ENCODE data around the gene PGR. TPM values are rescaled to one million over a fixed set of nuclear protein-coding genes. Genes with fewer than 3 reads are reported as not detected.

The PGR gene
- total RNA-seq, 1 experiment from 2014 or later: not detected

GRCh38 chr11:101043940-101044339, 85.7 kb downstream of the PGR start:
- no peak overlapping the region for H3K4me3 ChIP-seq
- H3K9me3 ChIP-seq (ENCODE audit: insufficient read depth, low read depth): no peaks in the 10 kb centered on the region
- ChIA-PET POLR2A (ENCODE audit: unreplicated experiment) (no interaction called here), CTCF (no interaction called here)
- no peak for DNase-seq
- H3K36me3 ChIP-seq (ENCODE audit: low read depth): no peaks in the 10 kb centered on the region
- no peaks in the 10 kb centered on the region for H3K27me3 ChIP-seq (ENCODE audit: insufficient read depth, low read depth)
- TF ChIP-seq CTCF (conservative IDR thresholded peaks at IDR 0.05) (no peak), EZH2 (IDR thresholded peaks at IDR 0.05; ENCODE audit: low read depth) (no peak)
- intact Hi-C loops (cut with micrococcal nuclease; ENCODE audit: unreplicated experiment): no loop called here
- no peaks in the 10 kb centered on the region for H3K79me2 ChIP-seq (ENCODE audit: low read depth)
- no peak overlapping the region for H2AFZ ChIP-seq
- no peak overlapping the region for H3K27ac ChIP-seq
- BruUV-seq (replicated peaks): no TSS peak
- H3F3A ChIP-seq (ENCODE audit: insufficient read depth, low read depth): no peaks in the 10 kb centered on the region
- H3K9me2 ChIP-seq (ENCODE audit: insufficient read depth): no peaks in the 10 kb centered on the region
- no peaks in the 10 kb centered on the region for H4K20me1 ChIP-seq (ENCODE audit: insufficient read depth)
- no peaks in the 10 kb centered on the region for H3K4me1 ChIP-seq (replicated peaks; ENCODE audit: insufficient read depth)
- no peak overlapping the region for H3K4me2 ChIP-seq

DNA sequence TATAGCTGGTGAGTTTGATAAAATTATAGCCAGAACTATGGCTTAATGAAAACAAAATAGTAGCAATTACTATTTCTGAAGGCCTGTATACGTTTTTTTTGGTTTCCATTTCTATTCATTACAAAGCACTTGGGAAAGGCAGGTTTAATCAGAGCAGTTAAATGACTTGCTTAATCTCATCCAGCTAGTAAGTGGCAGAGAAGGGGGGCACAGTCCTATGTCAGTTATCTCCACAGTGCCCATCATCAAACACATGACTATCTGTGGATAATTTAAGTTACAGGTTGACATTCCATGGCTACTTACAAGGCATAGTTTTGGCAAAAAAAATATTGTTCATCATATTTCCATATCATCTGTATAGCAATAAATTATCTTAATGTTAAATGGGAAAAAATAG, 93.7 kb downstream of the PGR start:
- Histone ChIP-seq H3K27me3 (ENCODE audit: insufficient read depth, low read depth) (no peaks in the 10 kb centered on the region), H2AFZ (no peak overlapping the region), H3F3A (ENCODE audit: insufficient read depth, low read depth) (no peaks in the 10 kb centered on the region), H3K27ac (no peak overlapping the region), H4K20me1 (ENCODE audit: insufficient read depth) (no peaks in the 10 kb centered on the region), H3K4me3 (no peak overlapping the region), H3K79me2 (ENCODE audit: low read depth) (no peaks in the 10 kb centered on the region), H3K4me1 (replicated peaks; ENCODE audit: insufficient read depth) (no peaks in the 10 kb centered on the region), H3K4me2 (no peak overlapping the region), H3K9me2 (ENCODE audit: insufficient read depth) (no peaks in the 10 kb centered on the region), H3K36me3 (ENCODE audit: low read depth) (no peaks in the 10 kb centered on the region), H3K9me3 (ENCODE audit: insufficient read depth, low read depth) (no peaks in the 10 kb centered on the region)
- BruUV-seq (replicated peaks): no TSS peak
- TF ChIP-seq CTCF (conservative IDR thresholded peaks at IDR 0.05) (no peak), EZH2 (IDR thresholded peaks at IDR 0.05; ENCODE audit: low read depth) (no peak)
- intact Hi-C loops (cut with micrococcal nuclease; ENCODE audit: unreplicated experiment): no loop called here
- DNase-seq: no peak
- ChIA-PET CTCF (no interaction called here), POLR2A (ENCODE audit: unreplicated experiment) (no interaction called here)

DNA sequence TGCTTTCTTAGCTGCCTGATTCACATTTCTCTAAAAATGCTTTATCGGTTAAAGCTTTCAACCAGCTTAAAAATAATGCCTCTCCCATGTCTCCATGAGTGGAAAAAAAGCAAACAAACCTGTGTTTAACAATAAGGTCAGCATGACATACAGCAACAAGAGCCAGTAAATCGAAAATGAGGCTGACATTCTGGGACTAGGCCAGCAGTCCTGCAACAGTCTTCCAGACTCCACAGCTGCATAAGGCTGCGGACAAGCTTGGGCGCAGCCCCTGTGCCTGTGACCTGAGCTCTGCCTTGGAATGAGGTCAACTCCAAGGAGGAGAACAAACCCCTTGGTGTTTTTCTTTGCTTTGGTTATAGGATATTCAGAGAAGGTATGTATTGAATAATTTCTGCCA, 95.5 kb downstream of the PGR start:
- Histone ChIP-seq H3K4me2 (no peak overlapping the region), H3F3A (ENCODE audit: insufficient read depth, low read depth) (no peaks in the 10 kb centered on the region), H3K27ac (no peak overlapping the region), H2AFZ (0 out of 2 replicates have a peak overlapping the region, but pooled peaks have one; percentile 19), H3K79me2 (ENCODE audit: low read depth) (no peaks in the 10 kb centered on the region), H3K4me1 (replicated peaks; ENCODE audit: insufficient read depth) (no peaks in the 10 kb centered on the region), H3K4me3 (no peak overlapping the region), H3K9me2 (ENCODE audit: insufficient read depth) (no peaks in the 10 kb centered on the region), H3K9me3 (ENCODE audit: insufficient read depth, low read depth) (no peaks in the 10 kb centered on the region), H3K36me3 (ENCODE audit: low read depth) (no peaks in the 10 kb centered on the region), H4K20me1 (ENCODE audit: insufficient read depth) (no peaks in the 10 kb centered on the region), H3K27me3 (ENCODE audit: insufficient read depth, low read depth) (no peaks in the 10 kb centered on the region)
- intact Hi-C loops (cut with micrococcal nuclease; ENCODE audit: unreplicated experiment): no loop called here
- no peak for DNase-seq
- CTCF ChIA-PET: no interaction called here
- TF ChIP-seq CTCF (conservative IDR thresholded peaks at IDR 0.05) (no peak), EZH2 (IDR thresholded peaks at IDR 0.05; ENCODE audit: low read depth) (no peak)
- no TSS peak for BruUV-seq (replicated peaks)
- POLR2A ChIA-PET (ENCODE audit: unreplicated experiment): interaction anchor here (0.6 kb wide), 1 partner anchor 212 kb away, joined by 4 read pairs; no protein-coding TSS in a partner anchor

Data from PC-9 (cell line).